ENCODE measurements around the gene FUT2.

GRCh38 chr19:48719263-48720171, 23.7 kb downstream of the FUT2 start, which contains the start of gene MAMSTR:
- TF ChIP-seq, protein P1, sequence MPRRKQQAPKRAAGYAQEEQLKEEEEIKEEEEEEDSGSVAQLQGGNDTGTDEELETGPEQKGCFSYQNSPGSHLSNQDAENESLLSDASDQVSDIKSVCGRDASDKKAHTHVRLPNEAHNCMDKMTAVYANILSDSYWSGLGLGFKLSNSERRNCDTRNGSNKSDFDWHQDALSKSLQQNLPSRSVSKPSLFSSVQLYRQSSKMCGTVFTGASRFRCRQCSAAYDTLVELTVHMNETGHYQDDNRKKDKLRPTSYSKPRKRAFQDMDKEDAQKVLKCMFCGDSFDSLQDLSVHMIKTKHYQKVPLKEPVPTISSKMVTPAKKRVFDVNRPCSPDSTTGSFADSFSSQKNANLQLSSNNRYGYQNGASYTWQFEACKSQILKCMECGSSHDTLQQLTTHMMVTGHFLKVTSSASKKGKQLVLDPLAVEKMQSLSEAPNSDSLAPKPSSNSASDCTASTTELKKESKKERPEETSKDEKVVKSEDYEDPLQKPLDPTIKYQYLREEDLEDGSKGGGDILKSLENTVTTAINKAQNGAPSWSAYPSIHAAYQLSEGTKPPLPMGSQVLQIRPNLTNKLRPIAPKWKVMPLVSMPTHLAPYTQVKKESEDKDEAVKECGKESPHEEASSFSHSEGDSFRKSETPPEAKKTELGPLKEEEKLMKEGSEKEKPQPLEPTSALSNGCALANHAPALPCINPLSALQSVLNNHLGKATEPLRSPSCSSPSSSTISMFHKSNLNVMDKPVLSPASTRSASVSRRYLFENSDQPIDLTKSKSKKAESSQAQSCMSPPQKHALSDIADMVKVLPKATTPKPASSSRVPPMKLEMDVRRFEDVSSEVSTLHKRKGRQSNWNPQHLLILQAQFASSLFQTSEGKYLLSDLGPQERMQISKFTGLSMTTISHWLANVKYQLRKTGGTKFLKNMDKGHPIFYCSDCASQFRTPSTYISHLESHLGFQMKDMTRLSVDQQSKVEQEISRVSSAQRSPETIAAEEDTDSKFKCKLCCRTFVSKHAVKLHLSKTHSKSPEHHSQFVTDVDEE (CRISPR knock-in tag; IDR thresholded peaks at IDR 0.05), result no peak
- TF ChIP-seq ZFP30 (CRISPR knock-in tag; IDR thresholded peaks at IDR 0.05), result no peak
- TF ChIP-seq RARB (CRISPR knock-in tag; IDR thresholded peaks at IDR 0.05), result no peak
- no peak for TF ChIP-seq TOX (CRISPR knock-in tag; IDR thresholded peaks at IDR 0.05; ENCODE audit: borderline replicate concordance)
- TF ChIP-seq, protein P2, sequence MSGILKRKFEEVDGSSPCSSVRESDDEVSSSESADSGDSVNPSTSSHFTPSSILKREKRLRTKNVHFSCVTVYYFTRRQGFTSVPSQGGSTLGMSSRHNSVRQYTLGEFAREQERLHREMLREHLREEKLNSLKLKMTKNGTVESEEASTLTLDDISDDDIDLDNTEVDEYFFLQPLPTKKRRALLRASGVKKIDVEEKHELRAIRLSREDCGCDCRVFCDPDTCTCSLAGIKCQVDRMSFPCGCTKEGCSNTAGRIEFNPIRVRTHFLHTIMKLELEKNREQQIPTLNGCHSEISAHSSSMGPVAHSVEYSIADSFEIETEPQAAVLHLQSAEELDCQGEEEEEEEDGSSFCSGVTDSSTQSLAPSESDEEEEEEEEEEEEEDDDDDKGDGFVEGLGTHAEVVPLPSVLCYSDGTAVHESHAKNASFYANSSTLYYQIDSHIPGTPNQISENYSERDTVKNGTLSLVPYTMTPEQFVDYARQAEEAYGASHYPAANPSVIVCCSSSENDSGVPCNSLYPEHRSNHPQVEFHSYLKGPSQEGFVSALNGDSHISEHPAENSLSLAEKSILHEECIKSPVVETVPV (CRISPR knock-in tag; IDR thresholded peaks at IDR 0.05), result no peak
- no peak for TF ChIP-seq CREB5 (CRISPR knock-in tag; IDR thresholded peaks at IDR 0.05; ENCODE audit: low read depth)
- TF ChIP-seq BACH2 (CRISPR knock-in tag; IDR thresholded peaks at IDR 0.05; ENCODE audit: borderline replicate concordance), result no peak

Measured in SK-N-SH treated with all-trans-retinoic acid at 6 μM for 48 hours (cell line).